ENCODE measurements around the gene CHD5.

CHD5 gene

GRCh38 chr1:6162773-6163172, 17.3 kb downstream of the CHD5 start:
- TF ChIP-seq ZNF274 (IDR thresholded peaks at IDR 0.05; ENCODE audit: low read depth, low read length): no peak
- H3K4me3 ChIP-seq (ENCODE audit: low read length): no peak overlapping the region

- H3K4me3 ChIP-seq (ENCODE audit: low read length): no peak overlapping the region
- TF ChIP-seq ZNF274 (IDR thresholded peaks at IDR 0.05; ENCODE audit: low read depth, low read length): no peak
These were observed 17.8 kb downstream of the CHD5 start for GRCh38 chr1:6162341-6162740.

GRCh38 chr1:6158181-6158580, 21.9 kb downstream of the CHD5 start:
- no peak for TF ChIP-seq ZNF274 (IDR thresholded peaks at IDR 0.05; ENCODE audit: low read depth, low read length)
- no peak overlapping the region for H3K4me3 ChIP-seq (ENCODE audit: low read length)

GRCh38 chr1:6157528-6158174, 22.5 kb downstream of the CHD5 start:
- no peak for TF ChIP-seq ZNF274 (IDR thresholded peaks at IDR 0.05; ENCODE audit: low read depth, low read length)
- H3K4me3 ChIP-seq (ENCODE audit: low read length): no peak overlapping the region

GRCh38 chr1:6157132-6157527, 23.0 kb downstream of the CHD5 start:
- TF ChIP-seq ZNF274 (IDR thresholded peaks at IDR 0.05; ENCODE audit: low read depth, low read length): no peak
- no peak overlapping the region for H3K4me3 ChIP-seq (ENCODE audit: low read length)

GRCh38 chr1:6154525-6155319, 25.4 kb downstream of the CHD5 start:
- no peak for TF ChIP-seq ZNF274 (IDR thresholded peaks at IDR 0.05; ENCODE audit: low read depth, low read length)
- H3K4me3 ChIP-seq (ENCODE audit: low read length): no peak overlapping the region

- H3K4me3 ChIP-seq (ENCODE audit: low read length): no peak overlapping the region
- no peak for TF ChIP-seq ZNF274 (IDR thresholded peaks at IDR 0.05; ENCODE audit: low read depth, low read length)
These were observed 27.2 kb downstream of the CHD5 start for GRCh38 chr1:6152882-6153281.

GRCh38 chr1:6152181-6152580, 27.9 kb downstream of the CHD5 start:
- no peak for TF ChIP-seq ZNF274 (IDR thresholded peaks at IDR 0.05; ENCODE audit: low read depth, low read length)
- H3K4me3 ChIP-seq (ENCODE audit: low read length): no peak overlapping the region

GRCh38 chr1:6151291-6151822, 28.8 kb downstream of the CHD5 start:
- no peak overlapping the region for H3K4me3 ChIP-seq (ENCODE audit: low read length)
- TF ChIP-seq ZNF274 (IDR thresholded peaks at IDR 0.05; ENCODE audit: low read depth, low read length): no peak

GRCh38 chr1:6150006-6150938, 29.8 kb downstream of the CHD5 start:
- TF ChIP-seq ZNF274 (IDR thresholded peaks at IDR 0.05; ENCODE audit: low read depth, low read length): no peak
- H3K4me3 ChIP-seq (ENCODE audit: low read length): no peak overlapping the region

- no peak for TF ChIP-seq ZNF274 (IDR thresholded peaks at IDR 0.05; ENCODE audit: low read depth, low read length)
- no peak overlapping the region for H3K4me3 ChIP-seq (ENCODE audit: low read length)
These were observed 30.5 kb downstream of the CHD5 start for GRCh38 chr1:6149597-6149996.

GRCh38 chr1:6148497-6149241, 31.5 kb downstream of the CHD5 start:
- no peak overlapping the region for H3K4me3 ChIP-seq (ENCODE audit: low read length)
- no peak for TF ChIP-seq ZNF274 (IDR thresholded peaks at IDR 0.05; ENCODE audit: low read depth, low read length)

GRCh38 chr1:6145864-6146410, 34.2 kb downstream of the CHD5 start:
- TF ChIP-seq ZNF274 (IDR thresholded peaks at IDR 0.05; ENCODE audit: low read depth, low read length): no peak
- no peak overlapping the region for H3K4me3 ChIP-seq (ENCODE audit: low read length)
